HG03135 (cell line): ENCODE data around the gene MICOS13.
A peak's percentile ranks its signal among the peaks of the same experiment; 100 is the strongest.
"Not testable (repeated sequence)": the region's sequence is repeated elsewhere in the genome, so short reads cannot be mapped to it uniquely, and the experiment has no call there.

Experiments used
- ATAC-seq: cut with Tn5 transposase; IDR thresholded peaks from one replicate; pipeline ENCODE4 v1.9.1; 2021; ENCODE audit warnings: mild to moderate bottlenecking, moderate library complexity; ENCODE audit not compliant: unreplicated experiment

MICOS13 gene

GRCh38 chr19:5680437-5681368 is at the start of gene MICOS13, which contains the start of gene HSD11B1L:
TSS of gene MICOS13 (minus strand) at chr19:5680516. CDS start at chr19:5680486, 30 bp downstream.
TSS of gene HSD11B1L (plus strand) at chr19:5681027. CDS start at chr19:5684833, 3,806 bp downstream.
- ATAC-seq = peak; percentile 88

GRCh38 chr19:5727453-5728050 is 47.2 kb upstream of the MICOS13 start:
- no peak for ATAC-seq

GRCh38 chr19:5719961-5720790 is 39.9 kb upstream of the MICOS13 start, which contains the start of the genes CATSPERD and LONP1:
TSS of gene CATSPERD (plus strand) at chr19:5720637. CDS start at chr19:5720738, 101 bp downstream.
TSS of gene LONP1 (minus strand) at chr19:5720146. CDS start at chr19:5720132, 14 bp downstream.
- peak; percentile 91 for ATAC-seq

- ATAC-seq = peak; percentile 0
These were observed 39.1 kb upstream of the MICOS13 start for GRCh38 chr19:5719274-5719960.

GRCh38 chr19:5718579-5719273 is 38.4 kb upstream of the MICOS13 start:
- ATAC-seq = no peak

GRCh38 chr19:5718037-5718578 is 37.8 kb upstream of the MICOS13 start:
- ATAC-seq = no peak

- no peak for ATAC-seq
These were observed 37.1 kb upstream of the MICOS13 start for GRCh38 chr19:5717215-5717935.

GRCh38 chr19:5714816-5715215 is 34.5 kb upstream of the MICOS13 start:
- ATAC-seq = no peak

- no peak for ATAC-seq
These were observed 32.9 kb upstream of the MICOS13 start for GRCh38 chr19:5713228-5713627.

GRCh38 chr19:5711713-5712161 is 31.4 kb upstream of the MICOS13 start:
- no peak for ATAC-seq

GRCh38 chr19:5711025-5711424 is 30.7 kb upstream of the MICOS13 start:
- ATAC-seq = no peak

- no peak for ATAC-seq
These were observed 27.6 kb upstream of the MICOS13 start for GRCh38 chr19:5707576-5708575.

GRCh38 chr19:5706876-5707573 is 26.7 kb upstream of the MICOS13 start:
- ATAC-seq = no peak

- ATAC-seq = no peak
These were observed 25.2 kb upstream of the MICOS13 start for GRCh38 chr19:5705552-5705951.

GRCh38 chr19:5703819-5704818 is 23.8 kb upstream of the MICOS13 start:
- no peak for ATAC-seq

- not testable (repeated sequence) for ATAC-seq
These were observed 21.7 kb upstream of the MICOS13 start for GRCh38 chr19:5702053-5702410.
